ENCODE results near the gene FOSL1.

DNA sequence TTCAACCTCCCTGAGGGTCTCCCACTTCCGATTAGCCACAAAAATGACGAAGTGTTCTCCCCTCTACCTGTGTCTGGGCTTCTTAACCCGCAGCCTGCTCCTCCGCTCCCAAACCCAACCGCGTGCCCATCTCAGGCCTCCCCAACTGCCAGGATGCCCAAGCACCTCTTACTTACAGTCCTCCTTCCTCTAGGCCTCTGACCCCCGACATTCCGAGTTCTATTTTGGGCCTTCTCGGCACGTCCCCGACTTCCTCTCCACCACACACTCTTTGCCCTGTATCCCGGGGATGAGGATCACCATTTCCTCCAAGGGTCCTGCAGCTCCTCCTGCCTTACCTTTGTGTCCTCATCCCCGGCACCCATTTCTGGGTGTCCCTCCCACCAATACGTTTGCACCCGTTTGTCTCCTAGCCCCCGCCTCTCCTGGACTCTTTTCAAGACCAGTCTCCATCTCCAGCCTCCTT, 40.3 kb downstream of the FOSL1 start:
- no peak for TF ChIP-seq EZH2 (IDR thresholded peaks at IDR 0.05; ENCODE audit: borderline replicate concordance, insufficient read depth, low read depth, low read length, poor library complexity, severe bottlenecking)
- TF ChIP-seq, protein P1, sequence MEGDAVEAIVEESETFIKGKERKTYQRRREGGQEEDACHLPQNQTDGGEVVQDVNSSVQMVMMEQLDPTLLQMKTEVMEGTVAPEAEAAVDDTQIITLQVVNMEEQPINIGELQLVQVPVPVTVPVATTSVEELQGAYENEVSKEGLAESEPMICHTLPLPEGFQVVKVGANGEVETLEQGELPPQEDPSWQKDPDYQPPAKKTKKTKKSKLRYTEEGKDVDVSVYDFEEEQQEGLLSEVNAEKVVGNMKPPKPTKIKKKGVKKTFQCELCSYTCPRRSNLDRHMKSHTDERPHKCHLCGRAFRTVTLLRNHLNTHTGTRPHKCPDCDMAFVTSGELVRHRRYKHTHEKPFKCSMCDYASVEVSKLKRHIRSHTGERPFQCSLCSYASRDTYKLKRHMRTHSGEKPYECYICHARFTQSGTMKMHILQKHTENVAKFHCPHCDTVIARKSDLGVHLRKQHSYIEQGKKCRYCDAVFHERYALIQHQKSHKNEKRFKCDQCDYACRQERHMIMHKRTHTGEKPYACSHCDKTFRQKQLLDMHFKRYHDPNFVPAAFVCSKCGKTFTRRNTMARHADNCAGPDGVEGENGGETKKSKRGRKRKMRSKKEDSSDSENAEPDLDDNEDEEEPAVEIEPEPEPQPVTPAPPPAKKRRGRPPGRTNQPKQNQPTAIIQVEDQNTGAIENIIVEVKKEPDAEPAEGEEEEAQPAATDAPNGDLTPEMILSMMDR (IDR thresholded peaks at IDR 0.05) = no peak
